H1 (cell line): ENCODE data around the gene BICD1. TPM values are rescaled to one million over a fixed set of nuclear protein-coding genes. Genes with fewer than 3 reads are reported as not detected.

Source experiments
- CTCF ChIA-PET: fragments of 300-600 bp; sonication (Branson Sonifier 250); formaldehyde crosslinking; loops from one replicate; lab custom pipeline; 2021; ENCODE audit not compliant: partially characterized antibody; lab: Charles Lee
- POLR2A ChIA-PET: fragments of 300-600 bp; sonication (Branson Sonifier 250); formaldehyde crosslinking; loops from one replicate; lab custom pipeline; 2021; ENCODE audit warnings: inconsistent platforms; ENCODE audit not compliant: partially characterized antibody; lab: Charles Lee
- DNase-seq, 2 experiments: peaks; one replicate each; pipeline versions ENCODE4 v3.0.0 to v3.0.0-alpha.2; 2010 to 2022; ENCODE audit warnings: low spot score in 2 of 2, low read depth in 1 of 2, mixed read lengths in 1 of 2
- FAIRE-seq: peaks from 2 replicates; lab custom pipeline; 2011; peaks lifted over from hg19 to GRCh38; lab: Jason Lieb, UNC
- H2AFZ ChIP-seq: 2 replicates; pipeline ENCODE4 v1.8.1; 2012; ENCODE audit warnings: low read length, inconsistent platforms
- H2AK5ac ChIP-seq: 2 replicates; pipeline ENCODE4 v1.6.1; 2013; ENCODE audit warnings: low read depth, low read length
- H2BK120ac ChIP-seq: replicated peaks from 2 replicates; pipeline ENCODE3; 2013; ENCODE audit warnings: low read depth, low read length, inconsistent platforms
- H2BK12ac ChIP-seq: 2 replicates; pipeline ENCODE4 v1.6.1; 2013; ENCODE audit warnings: low read depth, low read length
- H2BK15ac ChIP-seq: 2 replicates; pipeline ENCODE4 v1.6.1; 2013; ENCODE audit warnings: low read length
- H2BK20ac ChIP-seq: 2 replicates; pipeline ENCODE4 v1.6.1; 2013; ENCODE audit warnings: low read length
- H2BK5ac ChIP-seq: 2 replicates; pipeline ENCODE4 v1.6.1; 2013; ENCODE audit warnings: low read depth, low read length
- H3K14ac ChIP-seq: 2 replicates; pipeline ENCODE4 v1.6.1; 2013; ENCODE audit warnings: inconsistent platforms; ENCODE audit not compliant: insufficient read length
- H3K18ac ChIP-seq: 2 replicates; pipeline ENCODE4 v1.6.1; 2013; ENCODE audit warnings: low read length; ENCODE audit errors: extremely low read depth
- H3K23ac ChIP-seq: 2 replicates; pipeline ENCODE4 v1.6.1; 2013; ENCODE audit warnings: inconsistent platforms; ENCODE audit not compliant: insufficient read length
- H3K23me2 ChIP-seq: 2 replicates; pipeline ENCODE4 v1.6.1; 2013; ENCODE audit warnings: low read depth, low read length
- H3K27ac ChIP-seq: 2 replicates; pipeline ENCODE4 v1.6.1; 2011; ENCODE audit warnings: low read depth, low read length, inconsistent platforms
- H3K27me3 ChIP-seq, 4 experiments: replicated peaks in 1 of 4; 1 replicate in 1 of 4; 2 replicates in 3 of 4; pipeline versions ENCODE4 v1.6.1 to v1.8.1; 2011 to 2013; ENCODE audit warnings: low read length in 3 of 4, mild to moderate bottlenecking in 3 of 4, inconsistent platforms in 2 of 4, mixed read lengths in 2 of 4, moderate library complexity in 1 of 4; ENCODE audit not compliant: control insufficient read depth in 3 of 4, insufficient read depth in 3 of 4; ENCODE audit errors: extremely low read depth in 1 of 4
- H3K36me3 ChIP-seq, 4 experiments: 2 replicates each; pipeline versions ENCODE4 v1.6.1 to v1.8.1; 2011 to 2013; ENCODE audit warnings: mild to moderate bottlenecking in 4 of 4, low read length in 3 of 4, moderate library complexity in 2 of 4, control low read depth in 1 of 4, inconsistent platforms in 1 of 4; ENCODE audit not compliant: insufficient read depth in 4 of 4, control insufficient read depth in 2 of 4
- H3K4ac ChIP-seq: replicated peaks from 2 replicates; pipeline ENCODE3; 2013; ENCODE audit warnings: low read length, low read depth, mixed read lengths, inconsistent platforms; ENCODE audit not compliant: insufficient read length
- H3K4me1 ChIP-seq, 4 experiments: replicated peaks in 1 of 4; 1 replicate in 1 of 4; 2 replicates in 3 of 4; pipeline versions ENCODE4 v1.6.1 to v1.8.1; 2011 to 2013; ENCODE audit warnings: low read length in 3 of 4, inconsistent platforms in 2 of 4, mixed read lengths in 1 of 4; ENCODE audit not compliant: insufficient read depth in 4 of 4, control insufficient read depth in 3 of 4
- H3K4me2 ChIP-seq, 2 experiments: 2 replicates each; pipeline versions ENCODE4 v1.6.1 to v1.8.1; 2011 to 2013; ENCODE audit warnings: low read depth in 2 of 2, low read length in 2 of 2, control low read depth in 1 of 2, inconsistent platforms in 1 of 2, mild to moderate bottlenecking in 1 of 2; ENCODE audit not compliant: insufficient read depth in 1 of 2
- H3K4me3 ChIP-seq, 4 experiments: fragments of 200-600, 300-600 bp in 1 of 4; sonication (generic), shearing (Covaris generic), sonication (Bioruptor Twin) in 1 of 4; 2 replicates each; pipeline versions ENCODE4 v1.5.1 to v1.8.1; 2011 to 2016; ENCODE audit warnings: low read length in 4 of 4, low read depth in 3 of 4, control low read depth in 2 of 4, inconsistent platforms in 2 of 4, mild to moderate bottlenecking in 2 of 4, mixed read lengths in 1 of 4, moderate library complexity in 1 of 4; ENCODE audit not compliant: insufficient read depth in 2 of 4; ENCODE audit errors: extremely low read depth in 1 of 4
- H3K56ac ChIP-seq: replicated peaks from 2 replicates; pipeline ENCODE3; 2013; ENCODE audit warnings: low read depth, mild to moderate bottlenecking, mixed read lengths, low read length, inconsistent platforms; ENCODE audit not compliant: insufficient read length
- H3K79me1 ChIP-seq: 2 replicates; pipeline ENCODE4 v1.6.1; 2013; ENCODE audit warnings: low read depth, low read length, control low read depth
- H3K79me2 ChIP-seq, 2 experiments: 2 replicates each; pipeline versions ENCODE4 v1.6.1 to v1.8.1; 2012 to 2013; ENCODE audit warnings: low read length in 2 of 2, mild to moderate bottlenecking in 2 of 2, inconsistent platforms in 1 of 2; ENCODE audit not compliant: insufficient read depth in 2 of 2, control insufficient read depth in 1 of 2
- H3K9ac ChIP-seq, 4 experiments: replicated peaks in 1 of 4; 1 replicate in 1 of 4; 2 replicates in 3 of 4; pipeline versions ENCODE4 v1.6.1 to v1.8.1; 2011 to 2013; ENCODE audit warnings: low read depth in 3 of 4, low read length in 3 of 4, control low read depth in 2 of 4, mild to moderate bottlenecking in 2 of 4, moderate library complexity in 2 of 4, inconsistent platforms in 1 of 4; ENCODE audit errors: extremely low read depth in 1 of 4
- H3K9me3 ChIP-seq, 2 experiments: 2 replicates each; pipeline versions ENCODE4 v1.6.1 to v1.8.1; 2012 to 2013; ENCODE audit warnings: mild to moderate bottlenecking in 2 of 2, moderate library complexity in 2 of 2, control low read depth in 1 of 2, inconsistent platforms in 1 of 2, low read depth in 1 of 2, low read length in 1 of 2, mixed read lengths in 1 of 2; ENCODE audit not compliant: insufficient read depth in 2 of 2
- H4K20me1 ChIP-seq, 2 experiments: replicated peaks in 1 of 2; 2 replicates each; pipeline versions ENCODE3 to v1.8.1; 2011 to 2013; ENCODE audit warnings: inconsistent platforms in 2 of 2, low read length in 2 of 2, mild to moderate bottlenecking in 1 of 2; ENCODE audit not compliant: insufficient read depth in 2 of 2, control insufficient read depth in 1 of 2
- H4K5ac ChIP-seq: 2 replicates; pipeline ENCODE4 v1.6.1; 2013; ENCODE audit warnings: low read length, low read depth, mixed read lengths, inconsistent platforms; ENCODE audit not compliant: insufficient read length
- H4K8ac ChIP-seq: 2 replicates; pipeline ENCODE4 v1.8.0; 2013; ENCODE audit warnings: mild to moderate bottlenecking, moderate library complexity, low read length, inconsistent platforms; ENCODE audit not compliant: insufficient read depth; ENCODE audit errors: extremely low read depth
- H4K91ac ChIP-seq: replicated peaks from 2 replicates; pipeline ENCODE3; 2013; ENCODE audit warnings: low read length, mixed read lengths, inconsistent platforms; ENCODE audit not compliant: insufficient read length
- ATF3 ChIP-seq: IDR thresholded peaks from 2 replicates; pipeline ENCODE4 v1.6.1; 2011; ENCODE audit warnings: low read depth, mild to moderate bottlenecking, low read length; ENCODE audit not compliant: insufficient read depth
- CTBP2 ChIP-seq: IDR thresholded peaks from 2 replicates; pipeline ENCODE4 v1.7.0; 2011; ENCODE audit warnings: borderline replicate concordance, mild to moderate bottlenecking, moderate library complexity, mixed read lengths, low read length; ENCODE audit not compliant: insufficient read depth, insufficient read length
- CTCF ChIP-seq, 3 experiments: IDR thresholded peaks; 1 replicate in 2 of 3; 2 replicates in 1 of 3; pipeline versions ENCODE4 v1.5.1 to v1.6.1; 2011; ENCODE audit warnings: low read length in 3 of 3, mild to moderate bottlenecking in 3 of 3, inconsistent platforms in 2 of 3, low read depth in 1 of 3, moderate library complexity in 1 of 3; ENCODE audit not compliant: insufficient read depth in 1 of 3; ENCODE audit errors: control extremely low read depth in 1 of 3
- EGR1 ChIP-seq: IDR thresholded peaks from 2 replicates; pipeline ENCODE4 v1.6.1; 2011; ENCODE audit warnings: low read depth, low read length, borderline replicate concordance
- JUN ChIP-seq: IDR thresholded peaks from 2 replicates; pipeline ENCODE4 v1.6.1; 2011; ENCODE audit warnings: low read depth, mild to moderate bottlenecking, improper control_type of control experiment, low read length
- KDM5A ChIP-seq: fragments of 200-600 bp; IDR thresholded peaks from 2 replicates; pipeline ENCODE4 v1.7.1; 2012; ENCODE audit warnings: mild to moderate bottlenecking, low read length, inconsistent platforms, mixed read lengths
- MAFK ChIP-seq: IDR thresholded peaks from 2 replicates; pipeline ENCODE4 v1.6.1; 2012; ENCODE audit warnings: low read depth, mild to moderate bottlenecking, improper control_type of control experiment, low read length
- TCF12 ChIP-seq: IDR thresholded peaks from 2 replicates; pipeline ENCODE4 v1.6.1; 2011; ENCODE audit warnings: low read depth, mild to moderate bottlenecking, low read length
- USF2 ChIP-seq: IDR thresholded peaks from 2 replicates; pipeline ENCODE4 v1.6.1; 2011; ENCODE audit warnings: low read length, improper control_type of control experiment
- WGBS, 2 experiments: shearing (Covaris generic) in 1 of 2; methylation state at CpG; one replicate each; pipeline versions ENCODE4 v1.1.6 to v1.1.7; 2013 to 2015; ENCODE audit warnings: low lambda C conversion rate in 2 of 2, mixed read lengths in 2 of 2, inconsistent platforms in 1 of 2, low coverage in 1 of 2, missing lambda C conversion rate in 1 of 2; ENCODE audit not compliant: insufficient replicate concordance in 2 of 2, insufficient coverage in 1 of 2, insufficient read length in 1 of 2; ENCODE audit errors: extremely low coverage in 1 of 2, missing lambda C conversion rate in 1 of 2; 5-methylcytosine and 5-hydroxymethylcytosine counted together
- polyA plus RNA-seq, 7 experiments: library from polyadenylated mRNA; depleted of rRNA in 3 of 7; stranded (reverse) in 5 of 7; unstranded in 2 of 7; fragments of >200 nt in 5 of 7; fragments of 200-250 nt in 2 of 7; gene quantifications; 1 replicate in 5 of 7; 2 replicates in 1 of 7; 4 replicates in 1 of 7; pipeline versions ENCODE4 v1.2.1 to v1.2.3, GENCODE V29; 2011 to 2013; ENCODE audit warnings: missing spikeins in 2 of 7, mixed read lengths in 2 of 7
- total RNA-seq: library from RNA; stranded (reverse); fragmentation: NEBNext Ultra II Directional; extraction: Animal tissue kit (Norgen Biotek cat#: 25700); gene quantifications from 2 replicates; pipeline ENCODE4 v1.2.1, GENCODE V29; 2021

Gene BICD1
- total and polyA plus RNA-seq, 2 of the 8 experiments (the other 6 are each of a cell fraction or from before 2014, with no cell fraction given): 34.1 to 58.4 TPM

- H3K4me2 ChIP-seq: no peak overlapping the region
- H2BK20ac ChIP-seq: no peak overlapping the region
- H3K4me1 ChIP-seq: no peaks in the 10 kb centered on the region; a peak in 1 of 7 replicates
- no peaks in the 10 kb centered on the region for H4K20me1 ChIP-seq
- no peaks in the 10 kb centered on the region for H3K79me2 ChIP-seq
- no peak overlapping the region for H2BK15ac ChIP-seq
- no peak overlapping the region for H3K4ac ChIP-seq
- no peak overlapping the region for H2BK120ac ChIP-seq
- no peak overlapping the region for H3K56ac ChIP-seq
- H4K5ac ChIP-seq: no peak overlapping the region
- no peak overlapping the region for H3K9ac ChIP-seq
- H3K23ac ChIP-seq: no peak overlapping the region
- 0 out of 7 replicates have a peak, but pooled peaks cover 0 to 2% (median 0%) of the 10 kb centered on the region in 4 experiments for H3K27me3 ChIP-seq
- no peak overlapping the region for H2AFZ ChIP-seq
- H3K27ac ChIP-seq: no peak overlapping the region
- POLR2A ChIA-PET: interaction anchor here (1.2 kb wide), 1 partner anchor 46 kb away, joined by 4 read pairs; no protein-coding TSS in a partner anchor
- H3K9me3 ChIP-seq: peaks cover 7 to 17% of the 10 kb centered on the region in 2 experiments; a peak in 3 of 4 replicates
- H2AK5ac ChIP-seq: no peak overlapping the region
- no peak overlapping the region for H4K91ac ChIP-seq
- no peak for DNase-seq
- H4K8ac ChIP-seq: no peak overlapping the region
- H3K79me1 ChIP-seq: no peaks in the 10 kb centered on the region
- no peak overlapping the region for H3K14ac ChIP-seq
- H3K23me2 ChIP-seq: no peaks in the 10 kb centered on the region
- no peak overlapping the region for H2BK12ac ChIP-seq
- no peak for FAIRE-seq
- no peaks in the 10 kb centered on the region; a peak in 1 of 8 replicates for H3K36me3 ChIP-seq
- H3K18ac ChIP-seq: no peak overlapping the region
- H2BK5ac ChIP-seq: no peak overlapping the region
- 90% methylated on average over 5 of the region's 5 CpGs; no CpG with 5 or more reads in 1 of the 2 experiments for WGBS, 2 experiments
- CTCF ChIA-PET: interaction anchor here (0.6 to 2.1 kb wide), 2 partner anchors 9 to 291 kb away, joined by 4 to 6 read pairs; no protein-coding TSS in a partner anchor
- no peak overlapping the region for H3K4me3 ChIP-seq
- TF ChIP-seq JUN (no peak), EGR1 (no peak), USF2 (no peak), CTCF (IDR thresholded peaks at IDR 0.05; ENCODE audit: control extremely low read depth in 1 of 3, insufficient read depth in 1 of 3, low read depth in 1 of 3, low read length in 3 of 3) (no peak), ATF3 (no peak), TCF12 (no peak), KDM5A (no peak), CTBP2 (no peak), MAFK (no peak)
Observed at GRCh38 chr12:32069731-32070130, 36.9 kb upstream of the BICD1 start.
